Amniotic epithelial cell (primary cell): ENCODE results near the gene FAM81B.

Experiments used
- DNase-seq: peaks from one replicate; pipeline ENCODE4 v3.0.0-alpha.2; 2010; ENCODE audit warnings: low read depth

Gene FAM81B

GRCh38 chr5:95471487-95471886, 80.3 kb downstream of the FAM81B start:
- no peak for DNase-seq

- DNase-seq: peak; percentile 92
These were observed 80.8 kb downstream of the FAM81B start for GRCh38 chr5:95471942-95472341.

GRCh38 chr5:95484421-95484820, 93.3 kb downstream of the FAM81B start:
- DNase-seq: no peak

- DNase-seq: no peak
These were observed 95.0 kb downstream of the FAM81B start for GRCh38 chr5:95486191-95486590.

- no peak for DNase-seq
These were observed 96.7 kb downstream of the FAM81B start for GRCh38 chr5:95487880-95488279.
